Right lobe of liver (tissue), 4 donors: ENCODE data around the gene AQP3.

Experiments used
- POLR2A ChIP-seq: fragments of 450-650 bp; IDR thresholded peaks from one replicate; pipeline ENCODE4 v1.6.1; 2017; ENCODE audit warnings: antibody characterized with exemption, mild to moderate bottlenecking
- TF ChIP-seq, protein P1 (sequence below), 4 donors: fragments of 200-600 bp in 3 of 4; fragments of 450-650 bp in 1 of 4; IDR thresholded peaks; one replicate each; pipeline versions ENCODE4 v1.5.1 to v1.8.0; 2016 to 2022; ENCODE audit warnings: antibody characterized with exemption in 4 of 4, mild to moderate bottlenecking in 2 of 4
- donor health status: DM: no; HTN: no; CAD: no.
- donor health status: DM: no; HTN: no; CAD: no.
- donor health status: DM: no; HTN: yes; CAD: no.

DNA sequence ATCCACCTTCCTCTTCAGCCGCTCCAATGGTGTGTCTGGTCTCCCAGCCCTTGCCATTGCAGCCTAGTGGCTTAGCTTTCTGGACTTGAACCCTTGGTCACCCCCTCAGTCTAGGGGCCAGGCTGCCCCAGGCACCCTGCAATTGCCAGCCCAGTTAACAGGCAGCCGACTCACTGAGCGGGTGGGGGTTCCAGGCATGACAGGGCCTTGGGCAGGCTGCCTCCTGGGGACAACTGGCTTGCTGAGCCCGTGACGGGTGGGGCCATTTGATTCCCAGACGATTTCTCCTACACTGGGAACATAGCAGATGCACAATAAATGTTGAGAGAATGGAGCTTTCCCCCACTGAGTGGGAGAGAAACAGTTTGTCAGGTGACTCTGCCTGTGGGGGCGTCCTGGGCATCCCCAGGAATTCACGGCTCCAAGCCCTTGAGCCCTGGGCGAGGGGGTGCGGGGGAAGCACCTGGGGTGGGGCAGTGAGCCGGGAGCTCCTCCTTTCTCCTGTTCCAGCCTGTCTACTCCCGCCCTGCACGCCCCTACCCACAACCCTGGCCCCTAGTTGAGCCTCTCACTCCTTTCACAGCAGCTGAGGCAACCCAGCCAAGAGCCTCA is 32.4 kb downstream of the AQP3 start:
- TF ChIP-seq, protein P1, sequence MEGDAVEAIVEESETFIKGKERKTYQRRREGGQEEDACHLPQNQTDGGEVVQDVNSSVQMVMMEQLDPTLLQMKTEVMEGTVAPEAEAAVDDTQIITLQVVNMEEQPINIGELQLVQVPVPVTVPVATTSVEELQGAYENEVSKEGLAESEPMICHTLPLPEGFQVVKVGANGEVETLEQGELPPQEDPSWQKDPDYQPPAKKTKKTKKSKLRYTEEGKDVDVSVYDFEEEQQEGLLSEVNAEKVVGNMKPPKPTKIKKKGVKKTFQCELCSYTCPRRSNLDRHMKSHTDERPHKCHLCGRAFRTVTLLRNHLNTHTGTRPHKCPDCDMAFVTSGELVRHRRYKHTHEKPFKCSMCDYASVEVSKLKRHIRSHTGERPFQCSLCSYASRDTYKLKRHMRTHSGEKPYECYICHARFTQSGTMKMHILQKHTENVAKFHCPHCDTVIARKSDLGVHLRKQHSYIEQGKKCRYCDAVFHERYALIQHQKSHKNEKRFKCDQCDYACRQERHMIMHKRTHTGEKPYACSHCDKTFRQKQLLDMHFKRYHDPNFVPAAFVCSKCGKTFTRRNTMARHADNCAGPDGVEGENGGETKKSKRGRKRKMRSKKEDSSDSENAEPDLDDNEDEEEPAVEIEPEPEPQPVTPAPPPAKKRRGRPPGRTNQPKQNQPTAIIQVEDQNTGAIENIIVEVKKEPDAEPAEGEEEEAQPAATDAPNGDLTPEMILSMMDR (IDR thresholded peaks at IDR 0.05), result no peak
- no peak for TF ChIP-seq POLR2A
